Fibroblast of lung (primary cell): ENCODE results near the gene SDS.

Source experiments
- CTCF ChIP-seq, 2 donors: IDR thresholded peaks in 1 of 2; conservative IDR thresholded peaks in 1 of 2; 1 replicate in 1 of 2; 2 replicates in 1 of 2; pipeline ENCODE4 v1.5.1; 2011 to 2012; ENCODE audit warnings: low read length in 2 of 2, control low read depth in 1 of 2, inconsistent platforms in 1 of 2, low read depth in 1 of 2, mild to moderate bottlenecking in 1 of 2
- EZH2 ChIP-seq: IDR thresholded peaks from 2 replicates; pipeline ENCODE4 v1.5.1; 2012; ENCODE audit warnings: low read length, control low read depth, mild to moderate bottlenecking; ENCODE audit errors: missing control alignments

- TF ChIP-seq CTCF (conservative IDR thresholded peaks at IDR 0.05 in 1 of 2, IDR thresholded peaks at IDR 0.05 in 1 of 2; ENCODE audit: low read depth in 1 of 2, low read length in 2 of 2) (no peak), EZH2 (no peak)
Observed at GRCh38 chr12:113422030-113422885, 18.6 kb upstream of the SDS start, which contains the start of gene SDSL.
